ENCODE data around the gene TBC1D22B. TPM values are rescaled to one million over a fixed set of nuclear protein-coding genes. Genes with fewer than 3 reads are reported as not detected.

TBC1D22B gene
- polyA plus RNA-seq, 1 of the 3 experiments (the other 2 are of a cell fraction) = 5.3 TPM

GRCh38 chr6:37310966-37311365 is 53.4 kb downstream of the TBC1D22B start (continued):
- TF ChIP-seq POLR2AphosphoS5 (IDR thresholded peaks at IDR 0.05; ENCODE audit: low read depth, low read length) (no peak), EP300 (IDR thresholded peaks at IDR 0.05; ENCODE audit: borderline replicate concordance in 1 of 2, low read depth in 1 of 2, low read length in 1 of 2) (no peak), NRF1 (IDR thresholded peaks at IDR 0.05; ENCODE audit: low read depth, low read length) (no peak)
- TF ChIP-seq, protein P1, sequence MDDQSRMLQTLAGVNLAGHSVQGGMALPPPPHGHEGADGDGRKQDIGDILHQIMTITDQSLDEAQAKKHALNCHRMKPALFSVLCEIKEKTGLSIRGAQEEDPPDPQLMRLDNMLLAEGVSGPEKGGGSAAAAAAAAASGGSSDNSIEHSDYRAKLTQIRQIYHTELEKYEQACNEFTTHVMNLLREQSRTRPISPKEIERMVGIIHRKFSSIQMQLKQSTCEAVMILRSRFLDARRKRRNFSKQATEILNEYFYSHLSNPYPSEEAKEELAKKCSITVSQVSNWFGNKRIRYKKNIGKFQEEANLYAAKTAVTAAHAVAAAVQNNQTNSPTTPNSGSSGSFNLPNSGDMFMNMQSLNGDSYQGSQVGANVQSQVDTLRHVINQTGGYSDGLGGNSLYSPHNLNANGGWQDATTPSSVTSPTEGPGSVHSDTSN (IDR thresholded peaks at IDR 0.05) = no peak

DNA sequence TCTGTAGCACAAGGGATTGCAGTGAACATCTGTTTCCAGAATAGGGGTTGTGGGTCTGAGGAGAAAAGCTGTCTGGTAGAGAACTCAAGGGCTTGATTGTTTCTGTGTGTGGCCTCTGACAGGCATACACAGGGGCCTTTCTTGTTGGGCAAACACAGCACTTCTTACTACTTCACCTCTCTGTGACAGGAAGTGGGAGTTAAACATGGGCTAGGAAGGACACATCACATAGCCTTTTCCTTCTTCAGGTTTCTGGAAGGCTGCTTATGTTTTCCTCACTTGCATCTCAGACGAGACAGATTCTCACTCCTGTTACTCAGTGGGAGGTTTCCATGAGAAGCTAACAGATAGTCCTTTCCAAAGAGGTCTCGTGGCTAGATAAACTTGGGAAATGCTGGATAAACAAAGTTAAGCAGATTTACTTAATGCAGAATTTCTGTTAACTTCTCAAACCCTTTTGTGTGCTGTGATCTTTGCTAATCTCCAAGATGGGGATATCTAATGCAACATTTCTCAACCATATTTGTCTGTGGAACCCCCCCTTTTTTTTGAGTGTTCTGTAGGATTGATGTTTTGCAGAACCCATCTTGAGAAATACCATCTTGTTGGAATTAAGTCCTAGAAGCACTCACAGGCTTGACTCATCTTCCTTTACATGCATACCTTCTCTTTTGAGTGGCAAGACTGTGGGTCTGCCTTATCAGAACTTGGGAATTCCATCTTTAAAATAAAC is 54.3 kb downstream of the TBC1D22B start:
- Histone ChIP-seq H3K36me3 (replicated peaks in 1 of 2; ENCODE audit: control insufficient read depth in 1 of 2, insufficient read depth in 2 of 2, low read length in 1 of 2) (peaks cover 24 to 25% of the 10 kb centered on the region in 2 experiments), H2AFZ (ENCODE audit: low read depth) (no peak overlapping the region), H3F3A (replicated peaks; ENCODE audit: insufficient read depth) (peaks cover 21% of the 10 kb centered on the region), H3K27ac (ENCODE audit: low read depth in 2 of 2, low read length in 1 of 2) (peak overlapping the region; percentile 62 to 73; a peak in 3 of 4 replicates), H3K79me2 (ENCODE audit: insufficient read depth) (no peaks in the 10 kb centered on the region), H3K27me3 (ENCODE audit: insufficient read depth) (no peaks in the 10 kb centered on the region), H3K9me3 (no peaks in the 10 kb centered on the region), H3K4me2 (peak overlapping the region; percentile 49), H3K9ac (no peak overlapping the region), H3K9me2 (no peaks in the 10 kb centered on the region), H3K4me3 (ENCODE audit: low read depth in 2 of 2, low read length in 1 of 2) (no peak overlapping the region), H3K4me1 (ENCODE audit: control insufficient read depth in 1 of 2, insufficient read depth in 2 of 2, low read depth in 1 of 2, low read length in 1 of 2) (peaks cover 0 to 24% of the 10 kb centered on the region in 2 experiments; a peak in 3 of 4 replicates), H4K20me1 (ENCODE audit: insufficient read depth) (no peaks in the 10 kb centered on the region)
- ChIA-PET CTCF (interaction anchor here (1.1 to 5.9 kb wide), 2 partner anchors 8 to 294 kb away, joined by 3 to 43 read pairs; no protein-coding TSS in a partner anchor), POLR2A (no interaction called here)
- WGBS (ENCODE audit: low lambda C conversion rate) = 31% methylated on average over 2 of the region's 2 CpGs
- no peak for DNase-seq
- TF ChIP-seq RCOR1 (IDR thresholded peaks at IDR 0.05; ENCODE audit: low read length) (no peak), ZBTB33 (IDR thresholded peaks at IDR 0.05; ENCODE audit: borderline replicate concordance, low read depth) (0 out of 2 replicates have a peak, but pooled peaks have one; percentile 24), MEF2A (IDR thresholded peaks at IDR 0.05; ENCODE audit: borderline replicate concordance, low read depth) (peak; percentile 16; the same call in 1 of the 2 replicates), SIN3A (IDR thresholded peaks at IDR 0.05; ENCODE audit: borderline replicate concordance, low read depth, low read length) (no peak), GABPA (IDR thresholded peaks at IDR 0.05; ENCODE audit: low read depth) (no peak), NRF1 (IDR thresholded peaks at IDR 0.05; ENCODE audit: low read depth, low read length) (no peak), TCF12 (IDR thresholded peaks at IDR 0.05) (peak; percentile 98), NFIC (IDR thresholded peaks at IDR 0.05; ENCODE audit: borderline replicate concordance) (peak; percentile 60; the same call in 1 of the 2 replicates), TEAD4 (IDR thresholded peaks at IDR 0.05; ENCODE audit: borderline replicate concordance, insufficient read depth) (peak; percentile 72), MXI1 (IDR thresholded peaks at IDR 0.05; ENCODE audit: low read depth, low read length) (no peak), POLR2AphosphoS5 (IDR thresholded peaks at IDR 0.05; ENCODE audit: low read depth, low read length) (peak; percentile 64; the same call in 1 of the 2 replicates), RXRA (IDR thresholded peaks at IDR 0.05; ENCODE audit: borderline replicate concordance, low read depth) (no peak), ELF1 (IDR thresholded peaks at IDR 0.05) (no peak), EP300 (IDR thresholded peaks at IDR 0.05; ENCODE audit: borderline replicate concordance in 1 of 2, low read depth in 1 of 2, low read length in 1 of 2) (peak in 1 of 2 experiments; percentile 78; a peak in 2 of 4 replicates), GATA2 (CRISPR knock-in tag; IDR thresholded peaks at IDR 0.05) (no peak), SMC3 (IDR thresholded peaks at IDR 0.05; ENCODE audit: low read depth, low read length) (no peak), JUND (IDR thresholded peaks at IDR 0.05) (peak; percentile 68), FOXM1 (IDR thresholded peaks at IDR 0.05; ENCODE audit: low read depth) (peak; percentile 57; the same call in 1 of the 2 replicates)
- TF ChIP-seq, protein P2, sequence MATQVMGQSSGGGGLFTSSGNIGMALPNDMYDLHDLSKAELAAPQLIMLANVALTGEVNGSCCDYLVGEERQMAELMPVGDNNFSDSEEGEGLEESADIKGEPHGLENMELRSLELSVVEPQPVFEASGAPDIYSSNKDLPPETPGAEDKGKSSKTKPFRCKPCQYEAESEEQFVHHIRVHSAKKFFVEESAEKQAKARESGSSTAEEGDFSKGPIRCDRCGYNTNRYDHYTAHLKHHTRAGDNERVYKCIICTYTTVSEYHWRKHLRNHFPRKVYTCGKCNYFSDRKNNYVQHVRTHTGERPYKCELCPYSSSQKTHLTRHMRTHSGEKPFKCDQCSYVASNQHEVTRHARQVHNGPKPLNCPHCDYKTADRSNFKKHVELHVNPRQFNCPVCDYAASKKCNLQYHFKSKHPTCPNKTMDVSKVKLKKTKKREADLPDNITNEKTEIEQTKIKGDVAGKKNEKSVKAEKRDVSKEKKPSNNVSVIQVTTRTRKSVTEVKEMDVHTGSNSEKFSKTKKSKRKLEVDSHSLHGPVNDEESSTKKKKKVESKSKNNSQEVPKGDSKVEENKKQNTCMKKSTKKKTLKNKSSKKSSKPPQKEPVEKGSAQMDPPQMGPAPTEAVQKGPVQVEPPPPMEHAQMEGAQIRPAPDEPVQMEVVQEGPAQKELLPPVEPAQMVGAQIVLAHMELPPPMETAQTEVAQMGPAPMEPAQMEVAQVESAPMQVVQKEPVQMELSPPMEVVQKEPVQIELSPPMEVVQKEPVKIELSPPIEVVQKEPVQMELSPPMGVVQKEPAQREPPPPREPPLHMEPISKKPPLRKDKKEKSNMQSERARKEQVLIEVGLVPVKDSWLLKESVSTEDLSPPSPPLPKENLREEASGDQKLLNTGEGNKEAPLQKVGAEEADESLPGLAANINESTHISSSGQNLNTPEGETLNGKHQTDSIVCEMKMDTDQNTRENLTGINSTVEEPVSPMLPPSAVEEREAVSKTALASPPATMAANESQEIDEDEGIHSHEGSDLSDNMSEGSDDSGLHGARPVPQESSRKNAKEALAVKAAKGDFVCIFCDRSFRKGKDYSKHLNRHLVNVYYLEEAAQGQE (IDR thresholded peaks at IDR 0.05; ENCODE audit: low read depth, low read length) = no peak
- TF ChIP-seq, protein P3, sequence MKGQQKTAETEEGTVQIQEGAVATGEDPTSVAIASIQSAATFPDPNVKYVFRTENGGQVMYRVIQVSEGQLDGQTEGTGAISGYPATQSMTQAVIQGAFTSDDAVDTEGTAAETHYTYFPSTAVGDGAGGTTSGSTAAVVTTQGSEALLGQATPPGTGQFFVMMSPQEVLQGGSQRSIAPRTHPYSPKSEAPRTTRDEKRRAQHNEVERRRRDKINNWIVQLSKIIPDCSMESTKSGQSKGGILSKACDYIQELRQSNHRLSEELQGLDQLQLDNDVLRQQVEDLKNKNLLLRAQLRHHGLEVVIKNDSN (IDR thresholded peaks at IDR 0.05; ENCODE audit: borderline replicate concordance, low read depth) = no peak
- TF ChIP-seq, protein P4, sequence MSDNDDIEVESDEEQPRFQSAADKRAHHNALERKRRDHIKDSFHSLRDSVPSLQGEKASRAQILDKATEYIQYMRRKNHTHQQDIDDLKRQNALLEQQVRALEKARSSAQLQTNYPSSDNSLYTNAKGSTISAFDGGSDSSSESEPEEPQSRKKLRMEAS (IDR thresholded peaks at IDR 0.05; ENCODE audit: low read depth) = no peak
